HCT116 (cell line): ENCODE data around the gene MORN4. TPM values are rescaled to one million over a fixed set of nuclear protein-coding genes. Genes with fewer than 3 reads are reported as not detected.

Source experiments
- ATAC-seq: fragments of 200-7000 bp; cut with Tn5 transposase; 2 replicates; pipeline ENCODE4 v1.9.1; 2020; ENCODE audit warnings: mild to moderate bottlenecking, moderate library complexity
- BruUV-seq: library from RNA; stranded (reverse); fragments of 400-500 nt; replicated peaks from 2 replicates; lab custom pipeline; 2021; lab: Mats Ljungman, UMichigan
- CTCF ChIA-PET: fragments of 300-600 bp; sonication (Branson Sonifier 250); formaldehyde crosslinking; loops from one replicate; lab custom pipeline; 2021; ENCODE audit warnings: antibody characterized with exemption; lab: Charles Lee
- POLR2A ChIA-PET: fragments of 300-600, 350-600 bp; sonication (Branson Sonifier 250); formaldehyde crosslinking; loops from one replicate; lab custom pipeline; 2021; ENCODE audit warnings: antibody characterized with exemption; lab: Charles Lee
- RAD21 ChIA-PET, 2 experiments: fragments of 300-600 bp; sonication (Branson Sonifier 250); formaldehyde crosslinking; loops; one replicate each; lab custom pipeline; 2023; ENCODE audit warnings: low total read pairs in 2 of 2; ENCODE audit not compliant: uncharacterized antibody in 2 of 2, unreplicated experiment in 2 of 2, low non-redundant PET in 1 of 2; lab: Charles Lee
- DNase-seq: peaks from one replicate; pipeline ENCODE4 v3.0.0-alpha.2; 2010; ENCODE audit warnings: low read depth, low spot score
- H2AFZ ChIP-seq: fragments of 200-600 bp; shearing (Covaris generic), sonication (generic); 2 replicates; pipeline ENCODE4 v1.6.1; 2017; ENCODE audit warnings: low read depth, mixed run types, mixed read lengths, antibody characterized with exemption, low read length; ENCODE audit not compliant: poor library complexity, severe bottlenecking
- H3K27ac ChIP-seq: 2 replicates; pipeline ENCODE4 v1.5.1; 2012; ENCODE audit warnings: low read depth, low read length
- H3K27me3 ChIP-seq: fragments of 200-600 bp; sonication (generic); 2 replicates; pipeline ENCODE4 v1.6.1; 2016; ENCODE audit warnings: mixed run types, low read length, mixed read lengths; ENCODE audit not compliant: insufficient read depth
- H3K36me3 ChIP-seq, 2 experiments: fragments of 200-500 bp in 1 of 2; fragments of 200-600 bp in 1 of 2; sonication (Bioruptor generic) in 1 of 2; sonication (generic) in 1 of 2; 2 replicates each; pipeline versions ENCODE4 v1.5.1 to v1.6.1; 2014 to 2016; ENCODE audit warnings: low read length in 2 of 2, inconsistent platforms in 1 of 2, mixed read lengths in 1 of 2, mixed run types in 1 of 2; ENCODE audit not compliant: insufficient read depth in 2 of 2, control insufficient read depth in 1 of 2
- H3K4me1 ChIP-seq, 2 experiments: fragments of 200-600 bp in 1 of 2; sonication (generic) in 1 of 2; 2 replicates each; pipeline versions ENCODE4 v1.5.1 to v1.6.1; 2012 to 2017; ENCODE audit warnings: low read length in 2 of 2, inconsistent platforms in 1 of 2, mild to moderate bottlenecking in 1 of 2, mixed read lengths in 1 of 2, mixed run types in 1 of 2, moderate library complexity in 1 of 2; ENCODE audit not compliant: insufficient read depth in 2 of 2, control insufficient read depth in 1 of 2
- H3K4me2 ChIP-seq: fragments of 200-600 bp; sonication (generic); 2 replicates; pipeline ENCODE4 v1.6.1; 2017; ENCODE audit warnings: mixed run types, low read length, mixed read lengths
- H3K4me3 ChIP-seq, 2 experiments: fragments of 200-600 bp in 1 of 2; sonication (generic) in 1 of 2; replicated peaks in 1 of 2; 2 replicates each; pipeline ENCODE4 v1.5.1; 2011 to 2016; ENCODE audit warnings: low read length in 2 of 2, control low read depth in 1 of 2, low read depth in 1 of 2, mild to moderate bottlenecking in 1 of 2, mixed read lengths in 1 of 2, mixed run types in 1 of 2
- H3K79me2 ChIP-seq: fragments of 200-600 bp; sonication (generic); 2 replicates; pipeline ENCODE4 v1.6.1; 2017; ENCODE audit warnings: mild to moderate bottlenecking, mixed run types, low read length, moderate library complexity, mixed read lengths; ENCODE audit not compliant: insufficient read depth
- H3K9ac ChIP-seq: fragments of 200-600 bp; sonication (generic); 2 replicates; pipeline ENCODE4 v1.6.1; 2016; ENCODE audit warnings: low read length, mixed read lengths
- H3K9me2 ChIP-seq: fragments of 200-600 bp; sonication (generic), shearing (Covaris generic); 2 replicates; pipeline ENCODE4 v1.6.1; 2017; ENCODE audit warnings: mixed run types, mild to moderate bottlenecking, moderate library complexity; ENCODE audit not compliant: insufficient read depth
- H3K9me3 ChIP-seq, 2 experiments: fragments of 200-500 bp in 1 of 2; fragments of 200-600 bp in 1 of 2; sonication (Bioruptor generic) in 1 of 2; sonication (generic) in 1 of 2; 2 replicates each; pipeline ENCODE4 v1.6.1; 2014 to 2017; ENCODE audit warnings: low read length in 2 of 2, mixed read lengths in 2 of 2, inconsistent platforms in 1 of 2, low read depth in 1 of 2, mild to moderate bottlenecking in 1 of 2, mixed run types in 1 of 2, moderate library complexity in 1 of 2; ENCODE audit not compliant: control insufficient read depth in 1 of 2, insufficient read depth in 1 of 2
- H4K20me1 ChIP-seq: fragments of 200-600 bp; sonication (generic), shearing (Covaris generic); 2 replicates; pipeline ENCODE4 v1.6.1; 2017; ENCODE audit warnings: mixed run types, mild to moderate bottlenecking, moderate library complexity; ENCODE audit not compliant: insufficient read depth
- ATF3 ChIP-seq: IDR thresholded peaks from 2 replicates; pipeline ENCODE4 v1.6.1; 2012
- EZH2 ChIP-seq: fragments of 200-600 bp; sonication (generic); IDR thresholded peaks from 2 replicates; pipeline ENCODE4 v1.6.1; 2017; ENCODE audit warnings: antibody characterized with exemption, mixed run types
- JUND ChIP-seq: IDR thresholded peaks from 2 replicates; pipeline ENCODE4 v1.6.1; 2012
- MAX ChIP-seq: IDR thresholded peaks from 2 replicates; pipeline ENCODE4 v1.6.1; 2012
- TCF7L2 ChIP-seq: IDR thresholded peaks from 2 replicates; pipeline ENCODE4 v1.7.0; 2011; ENCODE audit warnings: borderline replicate concordance, inconsistent platforms; ENCODE audit not compliant: insufficient read depth, insufficient read length; ENCODE audit errors: extremely low read depth
- ZBTB33 ChIP-seq: IDR thresholded peaks from 2 replicates; pipeline ENCODE4 v1.6.1; 2011; ENCODE audit warnings: mild to moderate bottlenecking, low read length, moderate library complexity; ENCODE audit not compliant: insufficient replicate concordance; ENCODE audit errors: extremely low read depth
- ZFX ChIP-seq: fragments of 450-650 bp; IDR thresholded peaks from 2 replicates; pipeline ENCODE4 v1.6.1; 2017
- ZNF274 ChIP-seq: fragments of 200-500 bp; sonication (Bioruptor generic); IDR thresholded peaks from 2 replicates; pipeline ENCODE4 v1.6.1; 2014; ENCODE audit warnings: mild to moderate bottlenecking, low read depth, low read length, inconsistent platforms
- intact Hi-C: fragments of 100-400 bp; cut with micrococcal nuclease; formaldehyde crosslinking; loops from 2 replicates; pipeline ENCODE4 v1.10.0; 2022
- total RNA-seq: library from RNA; stranded (reverse); gene quantifications from one replicate; pipeline ENCODE4 v1.2.1, GENCODE V29; 2021; ENCODE audit not compliant: unreplicated experiment

Gene MORN4
- total RNA-seq, 1 experiment from 2014 or later: 8.0 TPM

GRCh38 chr10:97570789-97571471 lies 62.4 kb downstream of the MORN4 start:
- Histone ChIP-seq H3K27ac (peak overlapping the region; percentile 68), H3K4me2 (peak overlapping the region; percentile 92), H3K9me3 (no peaks in the 10 kb centered on the region), H3K9ac (peak overlapping the region; percentile 67), H2AFZ (no peak overlapping the region), H3K9me2 (no peaks in the 10 kb centered on the region), H3K79me2 (no peaks in the 10 kb centered on the region), H3K4me1 (peaks cover 50 to 57% of the 10 kb centered on the region in 2 experiments)
- POLR2A ChIA-PET: interaction anchor here (1.0 kb wide), 1 partner anchor 26 kb away, joined by 3 read pairs; no protein-coding TSS in a partner anchor
- BruUV-seq: no TSS peak
- DNase-seq: no peak
- ATAC-seq: no peak
- intact Hi-C loops: no loop called here
- RAD21 ChIA-PET: interaction anchor here (0.8 to 2.3 kb wide), 3 partner anchors 42 to 130 kb away, joined by 3 to 12 read pairs (median 7); no protein-coding TSS in a partner anchor
- no peak for TF ChIP-seq JUND
- no peak for TF ChIP-seq MAX
- TF ChIP-seq EZH2: no peak
- no peak for TF ChIP-seq TCF7L2
- no peak for TF ChIP-seq ATF3
- no peak for TF ChIP-seq ZNF274
- TF ChIP-seq, all 23 proteins: peak for 0
- no peaks in the 10 kb centered on the region for H3K27me3 ChIP-seq
- H4K20me1 ChIP-seq: no peaks in the 10 kb centered on the region
- peak overlapping the region in 1 of 2 experiments; percentile 51; a peak in 1 of 4 replicates for H3K4me3 ChIP-seq
- CTCF ChIA-PET: interaction anchor here (0.6 to 2.8 kb wide), 12 partner anchors 10 to 46 kb away, joined by 3 to 35 read pairs (median 7); partner anchors contain the start of gene HOGA1
- H3K36me3 ChIP-seq: no peaks in the 10 kb centered on the region

GRCh38 chr10:97570146-97570788 lies 63.0 kb downstream of the MORN4 start:
- Histone ChIP-seq H2AFZ (no peak overlapping the region), H3K9ac (no peak overlapping the region), H3K9me3 (no peaks in the 10 kb centered on the region), H3K4me2 (no peak overlapping the region), H4K20me1 (no peaks in the 10 kb centered on the region)
- RAD21 ChIA-PET: interaction anchor here in 1 of 2 experiments (0.6 kb wide), 1 partner anchor 18 kb away, joined by 3 read pairs; no protein-coding TSS in a partner anchor
- BruUV-seq: no TSS peak
- DNase-seq: no peak
- TF ChIP-seq ZNF274 (no peak), ZFX (no peak), ZBTB33 (no peak), EZH2 (no peak), TCF7L2 (no peak)
- TF ChIP-seq, all 23 proteins: peak for 0
- Histone ChIP-seq H3K79me2 (no peaks in the 10 kb centered on the region), H3K27me3 (no peaks in the 10 kb centered on the region), H3K9me2 (no peaks in the 10 kb centered on the region), H3K27ac (no peak overlapping the region), H3K4me1 (peaks cover 43 to 50% of the 10 kb centered on the region in 2 experiments), H3K36me3 (no peaks in the 10 kb centered on the region), H3K4me3 (no peak overlapping the region)
- ChIA-PET POLR2A (no interaction called here), CTCF (interaction anchor here (2.8 kb wide), 1 partner anchor 42 kb away, joined by 35 read pairs; no protein-coding TSS in a partner anchor)
- ATAC-seq: no peak
- intact Hi-C loops: no loop called here
